GM23338 (cell line): ENCODE results near the gene AP2B1. TPM values are rescaled to one million over a fixed set of nuclear protein-coding genes. Genes with fewer than 3 reads are reported as not detected.

Experiments used
- ATAC-seq: fragments of 200-7000 bp; cut with Tn5 transposase; 3 replicates; pipeline ENCODE4 v1.9.1; 2020
- DNase-seq: peaks from one replicate; pipeline ENCODE4 v3.0.0-alpha.2; 2015; ENCODE audit warnings: low spot score
- H2AFZ ChIP-seq: fragments of 200-600 bp; sonication (generic); 2 replicates; pipeline ENCODE4 v1.8.0; 2016; ENCODE audit warnings: antibody characterized with exemption, mild to moderate bottlenecking, moderate library complexity
- H3F3A ChIP-seq: fragments of 200-600 bp; sonication (generic); replicated peaks from 2 replicates; pipeline ENCODE4 v1.8.0; 2017; ENCODE audit warnings: antibody characterized with exemption, mixed run types, low read depth
- H3K27ac ChIP-seq: fragments of 200-600 bp; sonication (generic); 2 replicates; pipeline ENCODE4 v1.6.1; 2016; ENCODE audit warnings: low read depth
- H3K27me3 ChIP-seq: fragments of 200-600 bp; sonication (generic); 2 replicates; pipeline ENCODE4 v1.8.0; 2016; ENCODE audit warnings: mild to moderate bottlenecking, mixed run types, moderate library complexity; ENCODE audit not compliant: insufficient read depth
- H3K36me3 ChIP-seq: fragments of 200-600 bp; sonication (generic); 2 replicates; pipeline ENCODE4 v1.8.0; 2016; ENCODE audit warnings: mild to moderate bottlenecking; ENCODE audit not compliant: insufficient read depth
- H3K4me1 ChIP-seq: fragments of 200-600 bp; sonication (generic); 2 replicates; pipeline ENCODE4 v1.8.0; 2016; ENCODE audit warnings: mild to moderate bottlenecking, moderate library complexity; ENCODE audit not compliant: insufficient read depth
- H3K4me2 ChIP-seq: fragments of 200-600 bp; sonication (generic); 2 replicates; pipeline ENCODE4 v1.7.1; 2017; ENCODE audit warnings: mixed run types
- H3K4me3 ChIP-seq: fragments of 200-600 bp; sonication (generic); 2 replicates; pipeline ENCODE4 v1.6.1; 2016; ENCODE audit warnings: mixed run types
- H3K79me2 ChIP-seq: fragments of 200-600 bp; sonication (generic); replicated peaks from 2 replicates; pipeline ENCODE4 v1.8.0; 2017; ENCODE audit warnings: mild to moderate bottlenecking; ENCODE audit not compliant: insufficient read depth
- H3K9me2 ChIP-seq: fragments of 200-600 bp; sonication (generic); 2 replicates; pipeline ENCODE4 v1.8.0; 2017; ENCODE audit not compliant: insufficient read depth
- H4K20me1 ChIP-seq: fragments of 200-600 bp; sonication (generic); replicated peaks from 2 replicates; pipeline ENCODE4 v1.8.0; 2017; ENCODE audit warnings: mild to moderate bottlenecking; ENCODE audit not compliant: insufficient read depth
- H3K27ac Mint-ChIP-seq: 2 replicates; pipeline ENCODE4 v1.8.0; 2020; ENCODE audit warnings: inconsistent platforms, mild to moderate bottlenecking, moderate library complexity, mixed read lengths
- H3K27me3 Mint-ChIP-seq: 3 replicates; pipeline ENCODE4 v1.8.0; 2022; ENCODE audit warnings: low read depth, mild to moderate bottlenecking, moderate library complexity, mixed read lengths, inconsistent platforms; ENCODE audit not compliant: insufficient read depth, poor library complexity
- H3K36me3 Mint-ChIP-seq: 3 replicates; pipeline ENCODE4 v1.8.0; 2021; ENCODE audit warnings: low read depth, mild to moderate bottlenecking, inconsistent platforms, moderate library complexity, mixed read lengths
- H3K4me1 Mint-ChIP-seq: 3 replicates; pipeline ENCODE4 v1.8.0; 2020; ENCODE audit warnings: mild to moderate bottlenecking, inconsistent platforms, mixed read lengths
- H3K4me3 Mint-ChIP-seq: 3 replicates; pipeline ENCODE4 v1.8.0; 2021; ENCODE audit warnings: moderate library complexity, mild to moderate bottlenecking, inconsistent platforms, mixed read lengths
- H3K9me3 Mint-ChIP-seq: 3 replicates; pipeline ENCODE4 v1.8.0; 2020; ENCODE audit warnings: moderate library complexity, mild to moderate bottlenecking, inconsistent platforms, mixed read lengths
- CREB1 ChIP-seq: fragments of 250-450 bp; sonication (Bioruptor Pico); IDR thresholded peaks from 2 replicates; pipeline ENCODE4 v1.5.0; 2020; ENCODE audit warnings: low read depth, mild to moderate bottlenecking, moderate library complexity
- ETS1 ChIP-seq: IDR thresholded peaks from 2 replicates; pipeline ENCODE4 v1.6.1; 2016; ENCODE audit warnings: antibody characterized with exemption
- EZH2 ChIP-seq: fragments of 200-600 bp; sonication (generic); IDR thresholded peaks from one replicate; pipeline ENCODE4 v1.8.0; 2017; ENCODE audit warnings: antibody characterized with exemption, mild to moderate bottlenecking, low read depth; ENCODE audit not compliant: unreplicated experiment
- EZH2phosphoT487 ChIP-seq: fragments of 200-600 bp; sonication (generic); IDR thresholded peaks from one replicate; pipeline ENCODE4 v1.8.1; 2018; ENCODE audit warnings: antibody characterized with exemption; ENCODE audit not compliant: unreplicated experiment
- JUNB ChIP-seq: IDR thresholded peaks from one replicate; pipeline ENCODE4 v1.6.1; 2016; ENCODE audit warnings: antibody characterized with exemption; ENCODE audit not compliant: unreplicated experiment
- NANOG ChIP-seq: IDR thresholded peaks from 2 replicates; pipeline ENCODE4 v1.6.1; 2016; ENCODE audit warnings: antibody characterized with exemption, borderline replicate concordance
- POLR2AphosphoS5 ChIP-seq: IDR thresholded peaks from 2 replicates; pipeline ENCODE4 v1.6.1; 2016; ENCODE audit warnings: antibody characterized with exemption, low read depth
- STAT1 ChIP-seq: IDR thresholded peaks from one replicate; pipeline ENCODE4 v1.6.1; 2016; ENCODE audit warnings: antibody characterized with exemption; ENCODE audit not compliant: unreplicated experiment
- ZNF114 ChIP-seq: fragments of 250-450 bp; sonication (Bioruptor Pico); IDR thresholded peaks from 2 replicates; pipeline ENCODE4 v1.5.0; 2020; ENCODE audit warnings: mild to moderate bottlenecking, moderate library complexity
- ZNF331 ChIP-seq: fragments of 250-450 bp; sonication (Bioruptor Pico); IDR thresholded peaks from 2 replicates; pipeline ENCODE4 v1.5.0; 2020; ENCODE audit warnings: low read depth, mild to moderate bottlenecking, moderate library complexity
- ZNF462 ChIP-seq: fragments of 250-450 bp; sonication (Bioruptor Pico); IDR thresholded peaks from 2 replicates; pipeline ENCODE4 v1.5.0; 2020; ENCODE audit warnings: mild to moderate bottlenecking, moderate library complexity
- polyA plus RNA-seq: library from polyadenylated mRNA; unstranded; fragments of >200 nt; fragmentation: Nextera tagmentation; extraction: Ambion mirVana; gene quantifications from 2 replicates; pipeline ENCODE4 v1.2.1, GENCODE V29; 2016
- total RNA-seq: library from RNA; depleted of rRNA; stranded (reverse); fragments of >200 nt; shearing (Covaris generic); gene quantifications from 2 replicates; pipeline ENCODE4 v1.2.3, GENCODE V29; 2014
- TF ChIP-seq, protein P1 (sequence below), 2 experiments: fragments of 200-600 bp in 1 of 2; sonication (generic) in 1 of 2; conservative IDR thresholded peaks; 2 replicates each; pipeline versions ENCODE4 v1.5.1 to v1.6.1; 2016 to 2017; ENCODE audit warnings: antibody characterized with exemption in 2 of 2, low read depth in 2 of 2, mild to moderate bottlenecking in 2 of 2, moderate library complexity in 1 of 2

AP2B1 gene
- total and polyA plus RNA-seq, 2 experiments from 2014 or later = 89.7 to 144 TPM

GRCh38 chr17:35614810-35615209, 27.7 kb downstream of the AP2B1 start:
- Histone ChIP-seq H3K79me2 (peaks cover 7% of the 10 kb centered on the region; the same call in 1 of the 2 replicates), H3K27ac (no peak overlapping the region), H3K4me2 (no peak overlapping the region), H2AFZ (no peak overlapping the region), H4K20me1 (peaks cover 18% of the 10 kb centered on the region; the same call in 1 of the 2 replicates), H3K4me3 (no peak overlapping the region), H3K9me2 (no peaks in the 10 kb centered on the region), H3K27me3 (no peaks in the 10 kb centered on the region), H3K36me3 (peaks cover under 1% of the 10 kb centered on the region), H3K4me1 (no peaks in the 10 kb centered on the region), H3F3A (no peaks in the 10 kb centered on the region)
- ATAC-seq (no peak), DNase-seq (no peak)
- Mint-ChIP-seq H3K9me3 (no peaks in the 10 kb centered on the region), H3K27ac (no peak overlapping the region), H3K4me3 (no peak overlapping the region), H3K27me3 (no peaks in the 10 kb centered on the region), H3K36me3 (peaks cover 10% of the 10 kb centered on the region; the same call in 2 of the 3 replicates), H3K4me1 (no peaks in the 10 kb centered on the region)
- TF ChIP-seq ZNF331 (CRISPR knock-in tag) (no peak), EZH2 (no peak), POLR2AphosphoS5 (no peak), CREB1 (CRISPR knock-in tag) (no peak), STAT1 (no peak), EZH2phosphoT487 (no peak)

DNA sequence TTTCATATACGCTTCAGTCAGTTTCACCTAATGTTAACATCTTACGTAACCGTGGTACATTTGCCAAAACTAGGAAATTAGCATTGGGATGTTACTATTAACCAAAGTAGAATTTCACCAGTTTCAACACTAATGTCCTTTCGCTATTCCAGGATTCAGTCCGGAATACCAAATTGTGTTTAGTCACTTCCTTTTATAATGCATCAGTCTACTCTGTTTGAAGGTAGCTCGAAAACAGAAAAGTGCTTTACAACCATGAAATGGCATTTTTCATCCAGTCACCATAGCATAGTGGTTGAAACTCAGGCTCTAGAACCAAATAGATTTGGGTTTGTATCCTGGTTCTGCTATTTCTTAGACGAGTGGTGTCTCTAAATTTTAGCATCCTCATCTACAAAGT, 29.4 kb downstream of the AP2B1 start:
- Mint-ChIP-seq H3K36me3 (peaks cover 6% of the 10 kb centered on the region; the same call in 1 of the 3 replicates), H3K9me3 (no peaks in the 10 kb centered on the region), H3K4me3 (no peak overlapping the region), H3K27ac (no peak overlapping the region), H3K4me1 (no peaks in the 10 kb centered on the region), H3K27me3 (no peaks in the 10 kb centered on the region)
- H3K4me3 ChIP-seq = no peak overlapping the region
- no peak for TF ChIP-seq EZH2phosphoT487
- TF ChIP-seq ETS1 = no peak
- no peak for TF ChIP-seq POLR2AphosphoS5
- TF ChIP-seq, protein P1, sequence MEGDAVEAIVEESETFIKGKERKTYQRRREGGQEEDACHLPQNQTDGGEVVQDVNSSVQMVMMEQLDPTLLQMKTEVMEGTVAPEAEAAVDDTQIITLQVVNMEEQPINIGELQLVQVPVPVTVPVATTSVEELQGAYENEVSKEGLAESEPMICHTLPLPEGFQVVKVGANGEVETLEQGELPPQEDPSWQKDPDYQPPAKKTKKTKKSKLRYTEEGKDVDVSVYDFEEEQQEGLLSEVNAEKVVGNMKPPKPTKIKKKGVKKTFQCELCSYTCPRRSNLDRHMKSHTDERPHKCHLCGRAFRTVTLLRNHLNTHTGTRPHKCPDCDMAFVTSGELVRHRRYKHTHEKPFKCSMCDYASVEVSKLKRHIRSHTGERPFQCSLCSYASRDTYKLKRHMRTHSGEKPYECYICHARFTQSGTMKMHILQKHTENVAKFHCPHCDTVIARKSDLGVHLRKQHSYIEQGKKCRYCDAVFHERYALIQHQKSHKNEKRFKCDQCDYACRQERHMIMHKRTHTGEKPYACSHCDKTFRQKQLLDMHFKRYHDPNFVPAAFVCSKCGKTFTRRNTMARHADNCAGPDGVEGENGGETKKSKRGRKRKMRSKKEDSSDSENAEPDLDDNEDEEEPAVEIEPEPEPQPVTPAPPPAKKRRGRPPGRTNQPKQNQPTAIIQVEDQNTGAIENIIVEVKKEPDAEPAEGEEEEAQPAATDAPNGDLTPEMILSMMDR (conservative IDR thresholded peaks at IDR 0.05; ENCODE audit: low read depth in 2 of 2) = no peak
- no peak for TF ChIP-seq STAT1
- TF ChIP-seq NANOG = no peak
- TF ChIP-seq EZH2 = no peak
- no peak for TF ChIP-seq ZNF114 (CRISPR knock-in tag)
- TF ChIP-seq JUNB = no peak
- no peak for TF ChIP-seq ZNF462 (CRISPR knock-in tag)
- TF ChIP-seq ZNF331 (CRISPR knock-in tag) = no peak
- H3K79me2 ChIP-seq = peaks cover 7% of the 10 kb centered on the region; the same call in 1 of the 2 replicates
- H2AFZ ChIP-seq = no peak overlapping the region
- no peak for DNase-seq
- no peaks in the 10 kb centered on the region for H3F3A ChIP-seq
- no peaks in the 10 kb centered on the region for H3K4me1 ChIP-seq
- H3K27me3 ChIP-seq = no peaks in the 10 kb centered on the region
- no peaks in the 10 kb centered on the region for H3K9me2 ChIP-seq
- no peak overlapping the region for H3K4me2 ChIP-seq
- no peak overlapping the region for H3K27ac ChIP-seq
- H4K20me1 ChIP-seq = peaks cover 17% of the 10 kb centered on the region; the same call in 1 of the 2 replicates
- ATAC-seq = no peak
- H3K36me3 ChIP-seq = no peaks in the 10 kb centered on the region; the same call in 1 of the 2 replicates
